Measurements from ENCODE around the gene EYS.

EYS gene

GRCh38 chr6:65253041-65253440 is 454.0 kb downstream of the EYS start:
- TF ChIP-seq CTCF (IDR thresholded peaks at IDR 0.05; ENCODE audit: extremely low read depth, missing control alignments) = no peak

GRCh38 chr6:65248101-65248610 is 458.9 kb downstream of the EYS start:
- DNase-seq (ENCODE audit: low spot score) = no peak
- no peak for TF ChIP-seq CTCF (IDR thresholded peaks at IDR 0.05; ENCODE audit: extremely low read depth, missing control alignments)

More at GRCh38 chr6:65253041-65253440, 454.0 kb downstream of the EYS start:
- DNase-seq (ENCODE audit: low spot score) = no peak

GRCh38 chr6:65231616-65232015 is 475.4 kb downstream of the EYS start:
- no peak for DNase-seq (ENCODE audit: low spot score)
- no peak for TF ChIP-seq CTCF (IDR thresholded peaks at IDR 0.05; ENCODE audit: extremely low read depth, missing control alignments)

DNA sequence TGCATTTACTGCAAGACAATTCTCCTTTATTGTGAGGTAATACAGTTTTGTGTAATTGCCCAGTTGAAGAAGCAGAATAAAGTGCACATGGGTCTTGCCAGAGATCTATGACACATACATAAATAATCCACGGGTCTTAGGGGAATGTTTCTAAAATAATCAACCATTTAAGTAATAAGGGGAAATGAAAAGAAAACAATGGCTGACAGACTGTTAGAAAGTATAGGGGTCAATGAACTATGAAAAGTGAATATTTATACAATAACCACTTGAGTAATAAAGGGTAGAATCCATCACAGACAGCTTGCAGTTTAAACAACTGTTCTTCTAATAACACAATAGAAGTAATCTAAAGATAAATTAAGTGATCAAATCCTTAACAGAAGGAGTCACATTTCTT is 477.2 kb downstream of the EYS start:
- no peak for DNase-seq (ENCODE audit: low spot score)
- no peak for TF ChIP-seq CTCF (IDR thresholded peaks at IDR 0.05; ENCODE audit: extremely low read depth, missing control alignments)

GRCh38 chr6:65221153-65221552 is 485.9 kb downstream of the EYS start:
- DNase-seq (ENCODE audit: low spot score) = no peak
- TF ChIP-seq CTCF (IDR thresholded peaks at IDR 0.05; ENCODE audit: extremely low read depth, missing control alignments) = no peak

DNA sequence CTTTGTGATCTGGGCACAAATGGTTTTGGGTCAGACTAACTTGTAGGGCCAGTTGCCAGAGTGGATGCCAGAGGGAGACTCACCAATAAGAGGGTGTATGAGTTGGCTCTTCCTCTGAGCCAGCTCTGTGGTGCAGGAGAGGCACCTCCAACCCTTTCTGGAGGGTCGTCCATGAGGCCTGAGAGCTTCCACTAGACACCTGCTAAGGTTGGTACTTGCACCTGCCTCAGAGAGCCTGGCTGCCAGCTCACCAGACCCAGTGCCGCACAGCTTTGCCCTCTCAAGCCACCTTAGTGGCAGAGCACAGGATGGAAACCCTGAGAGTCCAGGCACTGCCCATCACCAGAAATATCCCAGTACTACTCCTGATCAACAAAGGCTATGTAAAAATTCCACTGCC is 504.3 kb downstream of the EYS start:
- TF ChIP-seq CTCF (IDR thresholded peaks at IDR 0.05; ENCODE audit: extremely low read depth, missing control alignments) = no peak
- no peak for DNase-seq (ENCODE audit: low spot score)

- no peak for DNase-seq (ENCODE audit: low spot score)
- TF ChIP-seq CTCF (IDR thresholded peaks at IDR 0.05; ENCODE audit: extremely low read depth, missing control alignments) = no peak
Observed at GRCh38 chr6:65199683-65200082, 507.3 kb downstream of the EYS start.

All from GM20000 (cell line).